Hepatocyte (in vitro differentiated cells): ENCODE data around the gene GAS2L3.

Source experiments
- EZH2phosphoT487 ChIP-seq: fragments of 200-600 bp; sonication (generic); IDR thresholded peaks from one replicate; pipeline ENCODE4 v1.6.1; 2018; ENCODE audit warnings: antibody characterized with exemption, mild to moderate bottlenecking, low read depth, moderate library complexity; ENCODE audit not compliant: unreplicated experiment, severe bottlenecking
- TF ChIP-seq, protein P1 (sequence below): fragments of 200-600 bp; sonication (generic); IDR thresholded peaks from 2 replicates; pipeline ENCODE4 v1.5.1; 2016; ENCODE audit warnings: antibody characterized with exemption, mild to moderate bottlenecking; ENCODE audit not compliant: poor library complexity

DNA sequence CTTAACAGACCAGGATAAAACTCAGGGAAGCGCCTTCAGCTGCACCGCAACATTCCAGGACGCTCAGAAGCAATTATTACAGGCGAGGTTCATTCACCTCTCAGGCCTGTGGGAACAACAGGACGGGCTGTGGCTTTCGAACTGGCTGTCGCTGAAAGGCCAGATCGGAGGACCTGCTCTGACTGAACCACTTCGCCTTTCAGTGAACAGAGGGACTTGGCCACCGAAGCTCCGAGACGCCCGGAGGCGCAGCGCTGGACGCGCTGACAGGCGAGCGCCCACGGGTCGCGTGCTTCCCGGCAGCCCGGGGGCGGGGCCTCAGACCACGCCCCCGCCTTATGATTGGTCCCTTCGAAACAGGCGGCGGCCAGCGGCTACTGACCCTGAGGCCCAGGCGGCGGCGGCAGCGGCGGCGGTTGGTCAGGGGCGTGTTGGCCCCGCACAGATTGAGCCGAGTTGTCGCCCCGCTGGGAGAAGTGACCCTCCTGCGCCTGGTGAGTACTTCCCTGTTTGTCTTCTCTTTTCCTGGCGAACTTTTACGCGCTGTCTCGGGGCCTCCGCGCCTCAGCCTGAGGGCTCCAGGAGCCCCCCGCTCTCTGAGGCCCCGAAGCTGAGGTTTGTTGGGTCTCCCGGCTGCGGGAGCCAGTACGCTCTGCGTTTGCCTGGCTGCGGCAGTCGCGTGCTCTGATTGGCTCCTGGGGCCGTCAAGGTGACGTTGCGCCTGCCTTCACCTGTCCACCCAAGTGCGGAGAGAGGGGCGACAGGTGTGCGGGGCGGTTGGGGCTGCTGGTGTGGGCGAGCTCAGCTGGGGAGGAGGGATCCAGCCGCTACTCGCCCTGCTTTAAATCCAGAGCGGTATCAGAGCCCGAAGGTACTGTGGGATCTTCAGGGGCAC lies at the start of gene GAS2L3:
- TF ChIP-seq, protein P1, sequence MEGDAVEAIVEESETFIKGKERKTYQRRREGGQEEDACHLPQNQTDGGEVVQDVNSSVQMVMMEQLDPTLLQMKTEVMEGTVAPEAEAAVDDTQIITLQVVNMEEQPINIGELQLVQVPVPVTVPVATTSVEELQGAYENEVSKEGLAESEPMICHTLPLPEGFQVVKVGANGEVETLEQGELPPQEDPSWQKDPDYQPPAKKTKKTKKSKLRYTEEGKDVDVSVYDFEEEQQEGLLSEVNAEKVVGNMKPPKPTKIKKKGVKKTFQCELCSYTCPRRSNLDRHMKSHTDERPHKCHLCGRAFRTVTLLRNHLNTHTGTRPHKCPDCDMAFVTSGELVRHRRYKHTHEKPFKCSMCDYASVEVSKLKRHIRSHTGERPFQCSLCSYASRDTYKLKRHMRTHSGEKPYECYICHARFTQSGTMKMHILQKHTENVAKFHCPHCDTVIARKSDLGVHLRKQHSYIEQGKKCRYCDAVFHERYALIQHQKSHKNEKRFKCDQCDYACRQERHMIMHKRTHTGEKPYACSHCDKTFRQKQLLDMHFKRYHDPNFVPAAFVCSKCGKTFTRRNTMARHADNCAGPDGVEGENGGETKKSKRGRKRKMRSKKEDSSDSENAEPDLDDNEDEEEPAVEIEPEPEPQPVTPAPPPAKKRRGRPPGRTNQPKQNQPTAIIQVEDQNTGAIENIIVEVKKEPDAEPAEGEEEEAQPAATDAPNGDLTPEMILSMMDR = no peak
- TF ChIP-seq EZH2phosphoT487 = no peak
